ENCODE data around the gene UGT1A7.

Gene UGT1A7

DNA sequence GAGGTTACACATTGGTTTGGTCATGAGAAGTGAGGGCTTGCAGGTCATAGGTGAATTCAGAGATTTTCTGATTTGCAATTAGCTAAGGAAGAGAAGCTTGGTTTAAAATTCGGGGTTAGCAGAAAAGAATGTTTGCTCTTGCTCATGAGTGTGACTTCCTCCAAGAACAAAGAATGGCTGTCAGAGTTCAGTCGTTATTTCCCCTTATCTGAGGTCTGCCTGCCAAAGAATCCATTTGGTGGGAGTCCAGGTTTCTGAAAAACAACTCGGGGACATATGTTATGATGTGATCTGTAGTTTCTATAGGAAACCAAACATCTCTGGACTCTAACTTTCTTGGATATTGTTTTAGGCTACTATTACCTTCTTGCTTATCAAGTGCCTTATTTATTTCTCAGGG, 7.8 kb downstream of the UGT1A7 start:
- Histone ChIP-seq H3K27ac (no peak overlapping the region), H3K27me3 (peaks cover 5% of the 10 kb centered on the region), H3K4me3 (ENCODE audit: low read depth in 1 of 2, low read length in 1 of 2) (no peak overlapping the region), H3K36me3 (no peaks in the 10 kb centered on the region), H3K9me3 (no peaks in the 10 kb centered on the region), H3K4me1 (ENCODE audit: control insufficient read depth in 1 of 2, insufficient read depth in 1 of 2, low read depth in 1 of 2, low read length in 1 of 2) (no peaks in the 10 kb centered on the region)
- no peak for TF ChIP-seq CTCF (IDR thresholded peaks at IDR 0.05)

- no peak overlapping the region for H3K4me3 ChIP-seq (ENCODE audit: low read depth in 1 of 2, low read length in 1 of 2)
- no peak overlapping the region for H3K27ac ChIP-seq
- TF ChIP-seq CTCF (IDR thresholded peaks at IDR 0.05), result no peak
Measured at GRCh38 chr2:233690444-233690843, 8.7 kb downstream of the UGT1A7 start.

DNA sequence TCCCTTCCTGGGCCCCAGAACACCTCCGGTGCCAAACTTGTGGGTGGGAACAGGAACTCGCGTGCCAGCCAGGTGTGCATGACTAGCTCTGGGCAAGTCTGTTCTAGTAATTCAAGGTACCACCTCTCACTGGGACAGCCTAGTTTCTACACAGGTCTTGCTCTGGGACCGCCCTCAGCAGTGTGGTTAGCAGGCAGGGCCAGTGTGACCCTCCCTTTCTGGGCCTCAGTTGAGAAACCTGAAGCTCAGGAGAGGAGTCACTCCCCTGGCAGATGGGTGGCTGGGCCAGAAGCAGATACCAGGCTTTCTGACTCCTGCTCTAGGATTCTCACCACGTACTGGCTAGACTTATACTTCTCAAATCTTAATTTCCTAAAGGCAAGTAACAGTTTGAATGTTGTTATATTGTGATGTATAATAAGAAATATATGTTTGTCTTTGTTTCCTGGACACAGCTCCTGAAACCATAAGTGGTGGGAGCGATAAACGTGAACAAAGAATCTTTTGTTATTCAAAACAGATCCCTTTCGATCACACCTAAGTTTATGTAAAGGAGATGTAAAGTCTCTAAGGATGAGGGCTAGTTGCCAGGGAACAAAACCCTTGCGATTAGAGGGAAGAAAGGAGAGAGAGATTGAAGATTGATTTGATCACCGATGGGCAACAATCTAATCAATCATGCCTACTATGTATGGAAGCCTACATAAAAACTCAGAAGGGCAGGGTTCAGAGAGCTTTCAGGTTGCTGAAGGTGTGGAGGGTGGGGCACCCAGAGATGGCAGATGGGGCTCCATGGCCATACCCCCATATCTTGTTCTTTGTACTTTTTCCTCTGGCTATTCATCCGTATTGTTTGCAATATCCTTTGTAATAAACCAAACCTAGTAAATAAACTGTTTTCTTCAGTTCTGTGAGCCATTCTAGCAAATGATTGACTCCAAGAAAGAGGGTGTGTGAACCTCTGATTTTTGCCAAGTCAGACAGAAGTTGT, 10.0 kb downstream of the UGT1A7 start:
- Histone ChIP-seq H3K36me3 (no peaks in the 10 kb centered on the region), H3K4me1 (ENCODE audit: control insufficient read depth in 1 of 2, insufficient read depth in 1 of 2, low read depth in 1 of 2, low read length in 1 of 2) (no peaks in the 10 kb centered on the region), H3K9me3 (no peaks in the 10 kb centered on the region), H3K4me3 (ENCODE audit: low read depth in 1 of 2, low read length in 1 of 2) (no peak overlapping the region), H3K27ac (no peak overlapping the region), H3K27me3 (peaks cover 1% of the 10 kb centered on the region)
- TF ChIP-seq CTCF (IDR thresholded peaks at IDR 0.05), result no peak

More at GRCh38 chr2:233690444-233690843, 8.7 kb downstream of the UGT1A7 start:
- Histone ChIP-seq H3K4me1 (ENCODE audit: control insufficient read depth in 1 of 2, insufficient read depth in 1 of 2, low read depth in 1 of 2, low read length in 1 of 2) (no peaks in the 10 kb centered on the region), H3K36me3 (no peaks in the 10 kb centered on the region), H3K27me3 (peaks cover 5% of the 10 kb centered on the region), H3K9me3 (no peaks in the 10 kb centered on the region)

- Histone ChIP-seq H3K9me3 (no peaks in the 10 kb centered on the region), H3K27ac (no peak within 1 kb of the TSS), H3K27me3 (no peaks in the 10 kb centered on the region), H3K4me1 (ENCODE audit: control insufficient read depth in 1 of 2, insufficient read depth in 1 of 2, low read depth in 1 of 2, low read length in 1 of 2) (no peaks in the 10 kb centered on the region), H3K4me3 (ENCODE audit: low read depth in 1 of 2, low read length in 1 of 2) (no peak within 1 kb of the TSS), H3K36me3 (no peaks in the 10 kb centered on the region)
- no peak for TF ChIP-seq CTCF (IDR thresholded peaks at IDR 0.05)
Measured at GRCh38 chr2:233692648-233693047, 10.9 kb downstream of the UGT1A7 start, which contains the start of gene UGT1A6. UGT1A6 (plus strand) TSS chr2:233692890; CDS start chr2:233693005, 115 bp downstream.

DNA sequence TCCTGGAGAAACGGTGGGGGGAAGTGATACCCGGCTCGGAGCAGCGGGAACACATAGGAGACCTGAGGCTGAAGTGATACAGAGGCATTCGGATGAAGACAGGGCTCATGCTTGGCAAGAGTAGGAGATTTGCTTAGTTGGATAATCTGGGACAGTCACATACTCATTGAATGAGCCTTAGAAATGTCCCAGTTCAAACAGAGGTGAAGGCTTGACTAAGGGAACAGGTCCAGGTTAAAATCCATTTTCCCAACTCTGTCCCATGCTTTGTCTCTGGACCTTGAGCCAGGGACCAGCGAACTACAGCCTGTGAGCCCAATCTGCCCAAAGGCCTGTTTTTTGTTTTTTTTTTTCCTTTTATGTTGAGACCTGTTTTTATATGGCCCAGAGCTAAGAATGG, 12.3 kb downstream of the UGT1A7 start:
- H3K27ac ChIP-seq, result no peak overlapping the region
- no peak overlapping the region for H3K4me3 ChIP-seq (ENCODE audit: low read depth in 1 of 2, low read length in 1 of 2)
- no peaks in the 10 kb centered on the region for H3K36me3 ChIP-seq
- no peaks in the 10 kb centered on the region for H3K9me3 ChIP-seq
- no peak for TF ChIP-seq CTCF (IDR thresholded peaks at IDR 0.05)
- no peaks in the 10 kb centered on the region for H3K4me1 ChIP-seq (ENCODE audit: control insufficient read depth in 1 of 2, insufficient read depth in 1 of 2, low read depth in 1 of 2, low read length in 1 of 2)
- no peaks in the 10 kb centered on the region for H3K27me3 ChIP-seq
